ENCODE results near the gene CLEC16A.

CLEC16A gene

GRCh38 chr16:11091021-11091785 is 146.8 kb downstream of the CLEC16A start:
- TF ChIP-seq, protein P1, sequence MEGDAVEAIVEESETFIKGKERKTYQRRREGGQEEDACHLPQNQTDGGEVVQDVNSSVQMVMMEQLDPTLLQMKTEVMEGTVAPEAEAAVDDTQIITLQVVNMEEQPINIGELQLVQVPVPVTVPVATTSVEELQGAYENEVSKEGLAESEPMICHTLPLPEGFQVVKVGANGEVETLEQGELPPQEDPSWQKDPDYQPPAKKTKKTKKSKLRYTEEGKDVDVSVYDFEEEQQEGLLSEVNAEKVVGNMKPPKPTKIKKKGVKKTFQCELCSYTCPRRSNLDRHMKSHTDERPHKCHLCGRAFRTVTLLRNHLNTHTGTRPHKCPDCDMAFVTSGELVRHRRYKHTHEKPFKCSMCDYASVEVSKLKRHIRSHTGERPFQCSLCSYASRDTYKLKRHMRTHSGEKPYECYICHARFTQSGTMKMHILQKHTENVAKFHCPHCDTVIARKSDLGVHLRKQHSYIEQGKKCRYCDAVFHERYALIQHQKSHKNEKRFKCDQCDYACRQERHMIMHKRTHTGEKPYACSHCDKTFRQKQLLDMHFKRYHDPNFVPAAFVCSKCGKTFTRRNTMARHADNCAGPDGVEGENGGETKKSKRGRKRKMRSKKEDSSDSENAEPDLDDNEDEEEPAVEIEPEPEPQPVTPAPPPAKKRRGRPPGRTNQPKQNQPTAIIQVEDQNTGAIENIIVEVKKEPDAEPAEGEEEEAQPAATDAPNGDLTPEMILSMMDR (conservative IDR thresholded peaks at IDR 0.05; ENCODE audit: low read depth, low read length) = no peak
- H3K36me3 ChIP-seq (ENCODE audit: insufficient read depth) = no peaks in the 10 kb centered on the region
- no peaks in the 10 kb centered on the region for H4K20me1 ChIP-seq (ENCODE audit: insufficient read depth)
- no peaks in the 10 kb centered on the region for H3K27me3 ChIP-seq (ENCODE audit: insufficient read depth, low read depth)
- no peak overlapping the region for H3K27ac ChIP-seq
- H2AFZ ChIP-seq (ENCODE audit: low read depth) = no peak overlapping the region
- H3K4me1 ChIP-seq (ENCODE audit: low read depth, poor library complexity, severe bottlenecking) = peaks cover 69% of the 10 kb centered on the region
- no peak overlapping the region for H3K4me3 ChIP-seq (IDR thresholded peaks at IDR 0.05; ENCODE audit: insufficient read depth, low read depth, low read length)
- H3K9ac ChIP-seq = no peak overlapping the region
- H3K79me2 ChIP-seq (ENCODE audit: insufficient read depth, low read depth) = no peaks in the 10 kb centered on the region
- H3K4me2 ChIP-seq = no peak overlapping the region

DNA sequence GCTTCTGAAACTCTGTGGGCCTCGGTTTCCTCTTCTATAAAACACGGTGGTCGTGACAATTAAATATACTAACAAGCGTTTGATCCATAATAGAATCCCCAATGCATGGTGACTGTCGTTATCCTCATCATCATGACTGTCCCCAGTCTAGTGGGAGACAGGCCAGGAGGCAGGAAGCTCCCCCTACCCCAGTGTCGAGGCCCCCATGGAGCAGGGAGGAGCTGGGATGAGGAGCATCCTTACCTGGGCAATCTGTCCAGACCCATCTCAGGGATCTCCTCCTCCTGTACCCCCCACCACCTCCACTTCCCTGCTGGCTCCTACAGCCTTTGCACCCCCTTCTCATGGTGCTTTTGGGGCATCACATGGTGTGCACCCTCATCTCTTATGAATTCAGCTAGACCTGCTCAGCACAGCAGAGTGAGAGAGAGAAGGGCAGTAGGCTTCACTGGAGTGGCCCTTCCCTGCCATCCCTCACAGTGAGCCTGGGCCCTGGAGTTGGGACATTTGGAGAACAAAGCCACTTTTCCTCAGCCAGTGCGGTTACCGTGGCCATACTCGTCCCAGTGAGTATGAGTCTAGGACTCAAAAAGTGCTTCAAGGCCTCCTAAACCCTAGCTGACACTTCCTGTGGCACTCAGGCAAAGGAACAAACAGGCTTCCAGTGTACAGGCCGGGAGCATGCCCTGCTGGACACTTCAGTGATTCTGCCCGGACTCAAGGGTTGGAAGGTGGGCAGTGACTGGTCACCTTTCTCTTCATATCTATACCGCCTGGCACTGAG is 148.6 kb downstream of the CLEC16A start:
- Histone ChIP-seq H4K20me1 (ENCODE audit: insufficient read depth) (no peaks in the 10 kb centered on the region), H3K4me2 (peak overlapping the region; percentile 89), H3K79me2 (ENCODE audit: insufficient read depth, low read depth) (no peaks in the 10 kb centered on the region), H3K36me3 (ENCODE audit: insufficient read depth) (no peaks in the 10 kb centered on the region), H3K27me3 (ENCODE audit: insufficient read depth, low read depth) (no peaks in the 10 kb centered on the region), H2AFZ (ENCODE audit: low read depth) (no peak overlapping the region), H3K27ac (peak overlapping the region; percentile 92), H3K9ac (peak overlapping the region; percentile 55; the same call in 1 of the 2 replicates), H3K4me1 (ENCODE audit: low read depth, poor library complexity, severe bottlenecking) (peaks cover 59% of the 10 kb centered on the region), H3K4me3 (IDR thresholded peaks at IDR 0.05; ENCODE audit: insufficient read depth, low read depth, low read length) (no peak overlapping the region)
- TF ChIP-seq, protein P1 (conservative IDR thresholded peaks at IDR 0.05; ENCODE audit: low read depth, low read length) = no peak

GRCh38 chr16:11093572-11094074 is 149.3 kb downstream of the CLEC16A start:
- H3K27ac ChIP-seq = peak overlapping the region; percentile 92
- no peak overlapping the region for H3K4me3 ChIP-seq (IDR thresholded peaks at IDR 0.05; ENCODE audit: insufficient read depth, low read depth, low read length)
- no peaks in the 10 kb centered on the region for H3K79me2 ChIP-seq (ENCODE audit: insufficient read depth, low read depth)
- H3K9ac ChIP-seq = peak overlapping the region; percentile 55; the same call in 1 of the 2 replicates
- H4K20me1 ChIP-seq (ENCODE audit: insufficient read depth) = no peaks in the 10 kb centered on the region
- TF ChIP-seq, protein P1 (conservative IDR thresholded peaks at IDR 0.05; ENCODE audit: low read depth, low read length) = no peak
- peaks cover 54% of the 10 kb centered on the region for H3K4me1 ChIP-seq (ENCODE audit: low read depth, poor library complexity, severe bottlenecking)
- H3K27me3 ChIP-seq (ENCODE audit: insufficient read depth, low read depth) = no peaks in the 10 kb centered on the region
- H3K36me3 ChIP-seq (ENCODE audit: insufficient read depth) = no peaks in the 10 kb centered on the region
- peak overlapping the region; percentile 35; the same call in 1 of the 2 replicates for H2AFZ ChIP-seq (ENCODE audit: low read depth)
- H3K4me2 ChIP-seq = peak overlapping the region; percentile 89

- TF ChIP-seq, protein P1 (conservative IDR thresholded peaks at IDR 0.05; ENCODE audit: low read depth, low read length) = no peak
- Histone ChIP-seq H3K79me2 (ENCODE audit: insufficient read depth, low read depth) (no peaks in the 10 kb centered on the region), H3K36me3 (ENCODE audit: insufficient read depth) (no peaks in the 10 kb centered on the region), H3K4me3 (IDR thresholded peaks at IDR 0.05; ENCODE audit: insufficient read depth, low read depth, low read length) (no peak overlapping the region), H2AFZ (ENCODE audit: low read depth) (peak overlapping the region; percentile 35), H3K27me3 (ENCODE audit: insufficient read depth, low read depth) (no peaks in the 10 kb centered on the region), H4K20me1 (ENCODE audit: insufficient read depth) (no peaks in the 10 kb centered on the region), H3K27ac (peak overlapping the region; percentile 92), H3K9ac (peak overlapping the region; percentile 55), H3K4me1 (ENCODE audit: low read depth, poor library complexity, severe bottlenecking) (peaks cover 55% of the 10 kb centered on the region), H3K4me2 (peak overlapping the region; percentile 89)
Measured at GRCh38 chr16:11094075-11094856, 149.9 kb downstream of the CLEC16A start.
